ENCODE measurements around the gene PCCA. TPM values are rescaled to one million over a fixed set of nuclear protein-coding genes. Genes with fewer than 3 reads are reported as not detected.
"Not testable (repeated sequence)": the region's sequence is repeated elsewhere in the genome, so short reads cannot be mapped to it uniquely, and the experiment has no call there.

The PCCA gene
- total RNA-seq, 1 donor from 2014 or later: 65.6 TPM

- no peak for DNase-seq
- ATAC-seq (ENCODE audit: poor library complexity): no peak
- intact Hi-C loops (cut with DNase I): no loop called here
These were observed 225.4 kb downstream of the PCCA start for GRCh38 chr13:100314132-100314910.

- ATAC-seq (ENCODE audit: poor library complexity): no peak
- intact Hi-C loops (cut with DNase I): no loop called here
- DNase-seq: no peak
These were observed 226.6 kb downstream of the PCCA start for GRCh38 chr13:100315522-100315921.

- intact Hi-C loops (cut with DNase I); ATAC-seq (ENCODE audit: poor library complexity); DNase-seq: not testable (repeated sequence)
These were observed 229.6 kb downstream of the PCCA start for GRCh38 chr13:100318473-100318872.

- DNase-seq (no peak), ATAC-seq (ENCODE audit: poor library complexity) (no peak)
- intact Hi-C loops (cut with DNase I): no loop called here
These were observed 235.0 kb downstream of the PCCA start for GRCh38 chr13:100323937-100324336.

GRCh38 chr13:100330662-100331061 is 241.8 kb downstream of the PCCA start:
- intact Hi-C loops (cut with DNase I): no loop called here
- DNase-seq (no peak), ATAC-seq (ENCODE audit: poor library complexity) (no peak)

- ATAC-seq (ENCODE audit: poor library complexity) (no peak), DNase-seq (no peak)
- intact Hi-C loops (cut with DNase I): no loop called here
These were observed 244.2 kb downstream of the PCCA start for GRCh38 chr13:100333141-100333540.

GRCh38 chr13:100334214-100334613 is 245.3 kb downstream of the PCCA start:
- intact Hi-C loops (cut with DNase I): no loop called here
- ATAC-seq (ENCODE audit: poor library complexity): no peak
- no peak for DNase-seq

- ATAC-seq (ENCODE audit: poor library complexity) (no peak), DNase-seq (no peak)
- intact Hi-C loops (cut with DNase I): no loop called here
These were observed 248.1 kb downstream of the PCCA start for GRCh38 chr13:100336795-100337516.

GRCh38 chr13:100338275-100338674 is 249.4 kb downstream of the PCCA start:
- ATAC-seq (ENCODE audit: poor library complexity) (no peak), DNase-seq (no peak)
- intact Hi-C loops (cut with DNase I): no loop called here

GRCh38 chr13:100339411-100339940 is 250.6 kb downstream of the PCCA start:
- intact Hi-C loops (cut with DNase I): no loop called here
- no peak for DNase-seq
- ATAC-seq (ENCODE audit: poor library complexity): no peak

- no peak for ATAC-seq (ENCODE audit: poor library complexity)
- intact Hi-C loops (cut with DNase I): no loop called here
These were observed 252.0 kb downstream of the PCCA start for GRCh38 chr13:100340865-100341264.

GRCh38 chr13:100341327-100341726 is 252.4 kb downstream of the PCCA start:
- intact Hi-C loops (cut with DNase I): no loop called here
- ATAC-seq (ENCODE audit: poor library complexity) (no peak), DNase-seq (no peak)

More at GRCh38 chr13:100340865-100341264, 252.0 kb downstream of the PCCA start:
- DNase-seq: no peak

- DNase-seq: no peak
- intact Hi-C loops (cut with DNase I): no loop called here
- no peak for ATAC-seq (ENCODE audit: poor library complexity)
These were observed 255.7 kb downstream of the PCCA start for GRCh38 chr13:100344544-100344943.

- DNase-seq (no peak), ATAC-seq (ENCODE audit: poor library complexity) (no peak)
- intact Hi-C loops (cut with DNase I): no loop called here
These were observed 259.1 kb downstream of the PCCA start for GRCh38 chr13:100347968-100348367.

- no peak for ATAC-seq (ENCODE audit: poor library complexity)
- intact Hi-C loops (cut with DNase I): no loop called here
- DNase-seq: no peak
These were observed 260.7 kb downstream of the PCCA start for GRCh38 chr13:100349594-100349993.

GRCh38 chr13:100350601-100351000 is 261.7 kb downstream of the PCCA start:
- DNase-seq: no peak
- no peak for ATAC-seq (ENCODE audit: poor library complexity)
- intact Hi-C loops (cut with DNase I): no loop called here

- intact Hi-C loops (cut with DNase I): no loop called here
- ATAC-seq (ENCODE audit: poor library complexity) (no peak), DNase-seq (no peak)
These were observed 267.5 kb downstream of the PCCA start for GRCh38 chr13:100356426-100356825.

GRCh38 chr13:100356889-100357288 is 268.0 kb downstream of the PCCA start:
- intact Hi-C loops (cut with DNase I): no loop called here
- ATAC-seq (ENCODE audit: poor library complexity) (no peak), DNase-seq (no peak)

- intact Hi-C loops (cut with DNase I): no loop called here
- DNase-seq: no peak
- no peak for ATAC-seq (ENCODE audit: poor library complexity)
These were observed 268.9 kb downstream of the PCCA start for GRCh38 chr13:100357764-100358163.

- DNase-seq (no peak), ATAC-seq (ENCODE audit: poor library complexity) (no peak)
- intact Hi-C loops (cut with DNase I): no loop called here
These were observed 272.6 kb downstream of the PCCA start for GRCh38 chr13:100361504-100361903.

All from Right ventricle myocardium superior (tissue), 1 donor.